ENCODE data around the gene ANKRD20A1. TPM values are rescaled to one million over a fixed set of nuclear protein-coding genes. Genes with fewer than 3 reads are reported as not detected.
"Not testable (repeated sequence)": the region's sequence is repeated elsewhere in the genome, so short reads cannot be mapped to it uniquely, and the experiment has no call there.

Gene ANKRD20A1
- 1 to 10 TPM in 2 of 4 donors, under 1 TPM in 1, not detected in 1; 0.72 to 1.2 (median 1.0) TPM for total RNA-seq

GRCh38 chr9:67858871-67859270 lies at the start of gene ANKRD20A1:
Gene ANKRD20A1 (plus strand): TSS chr9:67858931. CDS start chr9:67859427, 496 bp downstream.
- intact Hi-C loops (cut with DNase I; ENCODE audit: low total_unique reads); DNase-seq (ENCODE audit: low spot score in 2 of 2); H3K4me3 ChIP-seq (ENCODE audit: low read depth, poor library complexity, severe bottlenecking): not testable (repeated sequence)
- WGBS, 2 donors, result no CpG with 5 or more reads among the region's 41 CpGs

DNA sequence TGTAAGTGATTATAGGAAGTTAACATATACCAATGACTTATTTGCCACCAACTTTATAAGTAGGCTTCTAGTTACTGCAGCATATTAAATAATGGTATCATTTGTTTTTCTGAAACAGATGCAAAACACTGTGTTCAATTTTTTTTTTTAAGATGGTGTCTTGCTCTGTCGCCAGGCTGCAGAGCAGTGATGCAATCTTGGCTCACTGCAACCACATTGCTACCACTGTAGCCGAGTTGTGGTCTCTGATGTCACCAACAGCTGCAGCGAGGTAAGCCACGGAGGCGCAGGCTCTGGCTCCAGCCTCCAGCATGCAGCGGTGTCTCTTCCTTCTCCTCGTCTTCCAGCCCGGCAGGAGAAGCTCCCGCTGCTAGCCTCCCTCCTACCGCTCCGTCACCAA lies 26.6 kb upstream of the ANKRD20A1 start:
- DNase-seq (ENCODE audit: low spot score in 2 of 2); H3K4me3 ChIP-seq (ENCODE audit: low read depth, poor library complexity, severe bottlenecking); intact Hi-C loops (cut with DNase I; ENCODE audit: low total_unique reads): not testable (repeated sequence)
- 62 to 81% methylated on average over 5 to 10 of the region's 11 CpGs for WGBS, 2 donors
